Neural crest cell (in vitro differentiated cells): Measurements from ENCODE around the gene APOLD1. TPM values are rescaled to one million over a fixed set of nuclear protein-coding genes. Genes with fewer than 3 reads are reported as not detected.
A peak's percentile ranks its signal among the peaks of the same experiment; 100 is the strongest.

Experiments
- DNase-seq: peaks from one replicate; pipeline ENCODE4 v3.0.0; 2021; ENCODE audit warnings: low read depth, mixed read lengths, low spot score
- H3K27ac Mint-ChIP-seq: one replicate; pipeline ENCODE4 v1.8.0; 2021; ENCODE audit warnings: mild to moderate bottlenecking, mixed read lengths; ENCODE audit not compliant: unreplicated experiment
- H3K27me3 Mint-ChIP-seq: 2 replicates; pipeline ENCODE4 v1.8.0; 2021; ENCODE audit warnings: low read depth, mild to moderate bottlenecking, mixed read lengths
- H3K36me3 Mint-ChIP-seq: 2 replicates; pipeline ENCODE4 v1.8.0; 2021; ENCODE audit warnings: low read depth, mild to moderate bottlenecking, mixed read lengths
- H3K4me1 Mint-ChIP-seq: 2 replicates; pipeline ENCODE4 v1.8.0; 2021; ENCODE audit warnings: mixed read lengths
- H3K4me3 Mint-ChIP-seq: one replicate; pipeline ENCODE4 v1.8.0; 2021; ENCODE audit warnings: mild to moderate bottlenecking, mixed read lengths
- H3K9me3 Mint-ChIP-seq: 2 replicates; pipeline ENCODE4 v1.8.0; 2021; ENCODE audit warnings: mixed read lengths
- total RNA-seq: library from RNA; stranded (reverse); gene quantifications from 2 replicates; pipeline ENCODE4 v1.2.1, GENCODE V29; 2021
- TF ChIP-seq, protein P1 (sequence below): fragments of 200-600 bp; sonication (generic); conservative IDR thresholded peaks from 2 replicates; pipeline ENCODE4 v1.5.0; 2021; ENCODE audit warnings: antibody characterized with exemption, mild to moderate bottlenecking

The APOLD1 gene
- total RNA-seq, 1 donor from 2014 or later = 4.8 TPM

DNA sequence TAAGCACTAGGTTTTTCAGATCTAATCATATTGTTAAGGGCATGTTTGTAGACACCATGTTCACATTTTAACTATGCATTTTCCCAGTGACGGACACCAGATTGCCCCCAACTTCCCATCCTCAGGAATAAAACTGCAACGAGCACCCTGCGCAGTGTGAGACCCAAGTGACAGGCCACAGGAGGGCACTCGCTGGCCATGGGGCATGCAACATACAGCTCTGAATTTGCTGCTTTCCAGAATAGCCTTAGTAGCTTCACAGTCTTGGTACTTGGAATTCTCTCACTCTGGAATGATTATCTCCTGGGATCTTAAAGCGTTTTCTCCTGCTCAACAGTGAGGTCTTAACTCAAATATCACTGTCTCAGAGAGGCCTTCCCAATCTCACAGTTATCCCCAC is 26.7 kb downstream of the APOLD1 start:
- peaks cover 38% of the 10 kb centered on the region for H3K4me1 Mint-ChIP-seq

DNA sequence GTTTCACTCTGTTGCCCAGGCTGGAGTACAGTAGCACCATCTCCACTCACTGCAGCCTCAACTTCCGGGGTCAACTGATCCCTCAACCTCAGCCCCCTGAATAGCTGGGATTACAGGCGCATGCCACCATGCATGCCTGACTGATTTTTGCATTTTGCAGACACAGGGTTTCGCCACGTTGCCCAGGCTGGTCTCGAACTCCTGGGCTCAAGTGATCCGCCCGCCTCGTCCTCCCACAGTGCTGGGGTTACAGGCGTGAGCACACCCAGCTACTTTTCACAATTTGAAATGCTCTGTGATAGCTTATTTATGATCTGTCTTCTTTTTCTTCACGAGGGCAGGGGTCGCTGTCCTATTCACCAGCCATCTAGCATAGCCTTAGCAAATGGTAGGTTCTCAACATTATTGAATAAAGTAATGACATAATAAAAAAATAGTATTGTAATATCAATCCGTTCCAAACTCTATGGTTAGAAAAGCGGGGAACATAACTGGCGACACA is 27.2 kb downstream of the APOLD1 start:
- Mint-ChIP-seq H3K4me1 (peaks cover 38% of the 10 kb centered on the region), H3K36me3 (peaks cover 9% of the 10 kb centered on the region), H3K9me3 (no peaks in the 10 kb centered on the region), H3K4me3 (peak overlapping the region; percentile 99), H3K27me3 (no peaks in the 10 kb centered on the region), H3K27ac (no peak overlapping the region)
- TF ChIP-seq, protein P1, sequence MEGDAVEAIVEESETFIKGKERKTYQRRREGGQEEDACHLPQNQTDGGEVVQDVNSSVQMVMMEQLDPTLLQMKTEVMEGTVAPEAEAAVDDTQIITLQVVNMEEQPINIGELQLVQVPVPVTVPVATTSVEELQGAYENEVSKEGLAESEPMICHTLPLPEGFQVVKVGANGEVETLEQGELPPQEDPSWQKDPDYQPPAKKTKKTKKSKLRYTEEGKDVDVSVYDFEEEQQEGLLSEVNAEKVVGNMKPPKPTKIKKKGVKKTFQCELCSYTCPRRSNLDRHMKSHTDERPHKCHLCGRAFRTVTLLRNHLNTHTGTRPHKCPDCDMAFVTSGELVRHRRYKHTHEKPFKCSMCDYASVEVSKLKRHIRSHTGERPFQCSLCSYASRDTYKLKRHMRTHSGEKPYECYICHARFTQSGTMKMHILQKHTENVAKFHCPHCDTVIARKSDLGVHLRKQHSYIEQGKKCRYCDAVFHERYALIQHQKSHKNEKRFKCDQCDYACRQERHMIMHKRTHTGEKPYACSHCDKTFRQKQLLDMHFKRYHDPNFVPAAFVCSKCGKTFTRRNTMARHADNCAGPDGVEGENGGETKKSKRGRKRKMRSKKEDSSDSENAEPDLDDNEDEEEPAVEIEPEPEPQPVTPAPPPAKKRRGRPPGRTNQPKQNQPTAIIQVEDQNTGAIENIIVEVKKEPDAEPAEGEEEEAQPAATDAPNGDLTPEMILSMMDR = no peak
- no peak for DNase-seq

More for the DNA sequence above, 26.7 kb downstream of the APOLD1 start:
- no peak for DNase-seq
- H3K36me3 Mint-ChIP-seq = peaks cover 9% of the 10 kb centered on the region
- TF ChIP-seq, protein P1 = no peak
- H3K27me3 Mint-ChIP-seq = no peaks in the 10 kb centered on the region
- no peaks in the 10 kb centered on the region for H3K9me3 Mint-ChIP-seq
- H3K4me3 Mint-ChIP-seq = peak overlapping the region; percentile 74
- H3K27ac Mint-ChIP-seq = no peak overlapping the region

DNA sequence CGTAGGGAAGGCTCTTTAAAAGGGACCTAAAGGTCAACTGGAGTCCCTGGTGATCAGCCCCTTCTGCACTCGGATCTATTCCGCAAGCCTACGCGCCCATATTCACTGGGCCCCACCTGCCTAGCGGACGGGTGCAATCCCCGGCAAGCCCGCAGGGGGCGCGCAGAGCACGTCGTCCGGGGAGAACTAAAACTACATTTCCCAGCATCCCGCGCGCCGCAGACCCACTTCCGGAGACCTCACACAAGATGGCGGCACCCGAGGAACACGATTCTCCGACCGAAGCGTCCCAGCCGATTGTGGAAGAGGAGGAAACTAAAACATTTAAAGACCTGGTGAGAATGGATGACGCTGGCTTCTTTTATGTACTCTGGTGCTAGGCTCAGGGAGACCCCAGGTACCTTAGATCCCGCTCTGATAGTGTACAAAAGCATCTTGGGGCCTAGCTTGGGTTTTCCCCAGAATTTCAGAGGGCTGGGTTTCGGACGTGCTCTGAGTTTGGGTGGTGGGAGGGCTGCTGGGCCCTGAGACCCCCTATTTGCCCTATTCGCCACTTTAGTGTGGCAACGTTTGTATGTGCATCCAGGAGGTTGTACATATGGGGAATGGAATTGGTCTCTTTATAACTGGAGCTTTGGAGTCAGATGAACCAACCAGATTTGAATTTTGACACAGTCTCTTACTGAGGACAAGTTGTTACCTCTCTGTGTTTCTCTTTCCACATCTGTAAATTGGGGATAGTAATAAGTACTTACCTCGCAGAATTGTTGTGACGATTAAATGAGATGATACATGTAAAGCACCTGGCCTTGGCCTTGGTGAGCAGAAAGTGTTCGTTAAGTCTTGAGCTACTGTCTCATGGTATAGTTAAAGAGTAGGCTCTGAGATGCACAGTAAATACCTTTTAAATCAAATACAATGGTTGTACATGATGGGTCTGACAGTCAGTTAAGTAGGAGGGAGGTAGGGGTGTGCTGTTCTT is 28.0 kb downstream of the APOLD1 start, which contains the start of gene DDX47:
Gene DDX47, plus strand, starts transcription at position 227 of the 982 bp plus-strand sequence. Its CDS starts 22 bp downstream, at position 249.
- peak; percentile 99 for DNase-seq
- Mint-ChIP-seq H3K27ac (peak within 1 kb of the TSS; percentile 97), H3K27me3 (no peaks in the 10 kb centered on the region), H3K36me3 (peaks cover 9% of the 10 kb centered on the region), H3K4me1 (peaks cover 31% of the 10 kb centered on the region), H3K9me3 (no peaks in the 10 kb centered on the region), H3K4me3 (peak within 1 kb of the TSS; percentile 99)
- TF ChIP-seq, protein P1 = peak; percentile 99

DNA sequence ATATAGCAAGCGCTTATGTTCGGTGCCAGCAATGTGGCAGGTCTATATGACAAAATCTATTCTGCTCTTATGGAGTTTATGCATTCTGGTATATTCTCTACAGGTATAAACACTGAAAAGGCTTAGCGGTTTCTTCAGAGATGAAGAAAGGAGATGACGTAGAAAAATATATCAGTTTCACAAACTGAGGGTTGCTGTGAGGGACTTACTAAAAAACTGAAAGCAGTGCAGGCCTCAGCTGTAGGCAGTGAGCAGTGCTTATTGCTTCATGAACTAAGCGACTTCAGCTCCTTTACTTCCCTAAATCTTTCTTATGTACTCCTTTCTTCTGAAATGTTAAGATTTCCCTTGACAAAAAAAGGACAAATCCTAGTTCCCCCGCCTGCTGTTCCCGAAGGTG is 32.2 kb downstream of the APOLD1 start:
- no peaks in the 10 kb centered on the region for H3K27me3 Mint-ChIP-seq
- H3K27ac Mint-ChIP-seq = no peak overlapping the region
- H3K4me1 Mint-ChIP-seq = peaks cover 27% of the 10 kb centered on the region
- peaks cover 16% of the 10 kb centered on the region for H3K36me3 Mint-ChIP-seq
- DNase-seq = no peak
- TF ChIP-seq, protein P1 = no peak
- H3K9me3 Mint-ChIP-seq = no peaks in the 10 kb centered on the region
- no peak overlapping the region for H3K4me3 Mint-ChIP-seq

DNA sequence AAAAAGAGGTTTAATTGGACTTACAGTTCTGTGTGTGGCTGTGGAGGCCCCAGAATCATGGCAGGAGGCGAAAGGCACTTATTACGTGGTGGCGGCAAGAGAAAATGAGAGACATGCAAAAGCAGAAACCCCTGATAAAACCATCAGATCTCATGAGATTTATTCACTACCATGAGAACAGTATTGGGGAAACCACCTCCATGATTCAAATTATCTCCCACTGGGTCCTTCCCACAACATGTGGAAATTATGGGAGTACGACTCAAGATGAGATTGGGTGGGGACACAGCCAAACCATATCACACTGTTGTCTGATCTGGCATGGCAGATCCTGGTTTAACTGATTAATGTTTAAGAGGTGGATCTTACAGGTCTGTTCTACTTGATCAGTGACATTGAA is 33.2 kb downstream of the APOLD1 start:
- H3K27me3 Mint-ChIP-seq = no peaks in the 10 kb centered on the region
- peaks cover 14% of the 10 kb centered on the region for H3K36me3 Mint-ChIP-seq
- peaks cover 16% of the 10 kb centered on the region for H3K4me1 Mint-ChIP-seq
- H3K27ac Mint-ChIP-seq = no peak overlapping the region
- no peak for DNase-seq
- no peaks in the 10 kb centered on the region for H3K9me3 Mint-ChIP-seq
- TF ChIP-seq, protein P1 = no peak
- no peak overlapping the region for H3K4me3 Mint-ChIP-seq
